K562 (cell line): ENCODE data around the gene IL12RB1. TPM values are rescaled to one million over a fixed set of nuclear protein-coding genes. Genes with fewer than 3 reads are reported as not detected.

Experiments used
- BRCA1 ChIP-seq, 2 experiments: fragments of 450-650 bp in 1 of 2; sonication (generic) in 1 of 2; formaldehyde crosslinking in 1 of 2; IDR thresholded peaks; 2 replicates each; pipeline versions ENCODE4 v1.5.0 to v1.6.1; 2017 to 2020; ENCODE audit warnings: mild to moderate bottlenecking in 1 of 2, missing genetic modification reagents in 1 of 2
- CTBP1 ChIP-seq: fragments of 450-650 bp; IDR thresholded peaks from 2 replicates; pipeline ENCODE4 v1.6.1; 2016; ENCODE audit warnings: borderline replicate concordance
- EP300 ChIP-seq: IDR thresholded peaks from 2 replicates; pipeline ENCODE4 v1.6.1; 2012; ENCODE audit warnings: low read length, improper control_type of control experiment
- HNRNPLL ChIP-seq: fragments of 200-400 bp; formaldehyde crosslinking; IDR thresholded peaks from 2 replicates; pipeline ENCODE4 v1.6.1; 2017; ENCODE audit warnings: low read length, low read depth, mild to moderate bottlenecking; ENCODE audit not compliant: poor library complexity, severe bottlenecking
- MLLT1 ChIP-seq, 2 experiments: fragments of 450-650 bp; IDR thresholded peaks; 2 replicates each; pipeline ENCODE4 v1.6.1; 2016
- MTA2 ChIP-seq: fragments of 450-650 bp; IDR thresholded peaks from 2 replicates; pipeline ENCODE4 v1.6.1; 2016; ENCODE audit warnings: low read depth
- NBN ChIP-seq: fragments of 450-650 bp; IDR thresholded peaks from 2 replicates; pipeline ENCODE4 v1.6.1; 2016; ENCODE audit warnings: low read depth, mild to moderate bottlenecking
- NCOA2 ChIP-seq, 2 experiments: fragments of 450-650 bp; IDR thresholded peaks; 2 replicates each; pipeline ENCODE4 v1.6.1; 2018; ENCODE audit warnings: mild to moderate bottlenecking in 2 of 2, moderate library complexity in 1 of 2; ENCODE audit not compliant: partially characterized antibody in 2 of 2
- NR4A1 ChIP-seq, 2 experiments: fragments of 250-450 bp in 1 of 2; fragments of 450-650 bp in 1 of 2; sonication (Bioruptor Pico) in 1 of 2; IDR thresholded peaks; 2 replicates each; pipeline versions ENCODE4 v1.4.0 to v1.6.1; 2016 to 2020; ENCODE audit warnings: mild to moderate bottlenecking in 2 of 2, missing compliant biosample characterization in 1 of 2, missing genetic modification characterization in 1 of 2, moderate library complexity in 1 of 2
- RREB1 ChIP-seq: fragments of 250-450 bp; sonication (Bioruptor Pico); IDR thresholded peaks from 2 replicates; pipeline ENCODE4 v1.4.0; 2020
- ZBTB49 ChIP-seq: sonication (generic); formaldehyde crosslinking; IDR thresholded peaks from 2 replicates; pipeline ENCODE4 v1.8.0; 2022; ENCODE audit warnings: missing genetic modification reagents, mild to moderate bottlenecking, borderline replicate concordance
- ZNF79 ChIP-seq: fragments of 250-450 bp; sonication (Bioruptor Pico); IDR thresholded peaks from 2 replicates; pipeline ENCODE4 v1.4.0; 2020; ENCODE audit warnings: low read depth, mild to moderate bottlenecking, moderate library complexity
- ZNF830 ChIP-seq: fragments of 250-450 bp; sonication (Bioruptor Pico); IDR thresholded peaks from 2 replicates; pipeline ENCODE4 v1.5.0; 2021; ENCODE audit warnings: mild to moderate bottlenecking
- ZSCAN32 ChIP-seq: fragments of 450-650 bp; formaldehyde crosslinking; IDR thresholded peaks from 2 replicates; pipeline ENCODE4 v1.4.0; 2020; ENCODE audit warnings: mild to moderate bottlenecking, moderate library complexity
- polyA plus RNA-seq, 8 experiments: library from polyadenylated mRNA; depleted of rRNA in 4 of 8; stranded (reverse) in 5 of 8; unstranded in 3 of 8; fragments of >200 nt; fragmentation: Nextera tagmentation in 2 of 8; fragmentation: Illumina TruSeq in 1 of 8; extraction: Ambion mirVana in 2 of 8; extraction: Trizol in 1 of 8; gene quantifications; 2 replicates each; pipeline versions ENCODE4 v1.2.1 to v1.2.3, GENCODE V29; 2011 to 2014; ENCODE audit warnings: inconsistent platforms in 1 of 8, missing spikeins in 1 of 8
- total RNA-seq, 7 experiments: library from RNA; depleted of rRNA in 6 of 7; stranded (reverse); fragments of >200 nt in 6 of 7; fragmentation: Illumina TruSeq in 2 of 7; extraction: Trizol in 2 of 7; gene quantifications; 2 replicates each; pipeline versions ENCODE4 v1.2.1 to v1.2.3, GENCODE V29; 2011 to 2021; ENCODE audit warnings: low replicate concordance in 1 of 7
- TF ChIP-seq, protein P1 (sequence below): sonication (generic); formaldehyde crosslinking; IDR thresholded peaks from 2 replicates; pipeline ENCODE4 v1.8.1; 2023; ENCODE audit warnings: mild to moderate bottlenecking, missing genetic modification reagents

IL12RB1 gene
- total and polyA plus RNA-seq, 9 of the 15 experiments (the other 6 are each of a cell fraction or from before 2014, with no cell fraction given), result 0.04 to 0.07 (median 0.06) TPM; not detected in 5

DNA sequence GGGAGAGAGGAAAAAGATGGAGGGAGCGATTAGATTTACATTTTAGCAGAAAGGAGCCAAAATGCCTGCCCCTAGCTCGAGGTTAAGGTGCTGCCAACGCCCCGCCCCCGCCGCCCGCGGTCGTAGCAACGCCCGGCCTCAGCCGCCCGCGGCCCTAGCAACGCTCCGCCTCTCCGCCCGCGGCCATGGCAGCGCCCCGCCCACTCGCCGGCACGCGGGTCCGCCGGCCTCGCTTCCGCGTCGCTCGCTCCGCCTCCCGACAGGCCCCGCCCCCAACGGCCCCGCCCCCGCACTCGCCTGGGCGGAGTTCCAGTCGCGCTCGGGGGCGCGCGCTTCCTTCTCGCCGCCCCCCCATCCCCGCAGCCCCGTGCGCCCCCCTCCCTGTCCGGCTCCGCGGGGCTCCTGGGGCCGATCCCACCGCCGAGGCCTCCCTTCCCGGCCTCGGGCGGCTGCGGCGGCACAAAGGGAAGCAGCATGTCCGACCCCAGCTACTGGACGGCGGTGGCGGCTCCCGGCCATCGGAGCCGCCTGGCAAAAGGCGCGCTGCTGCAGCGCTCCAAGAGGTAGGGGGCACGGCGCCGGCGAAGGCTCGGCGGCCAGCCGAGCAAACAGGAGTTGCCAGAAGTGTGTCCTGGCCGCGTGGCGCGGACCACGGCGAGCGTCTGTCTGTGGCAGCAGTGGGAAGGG lies 31.1 kb upstream of the IL12RB1 start (continued):
- no peak for TF ChIP-seq RREB1 (CRISPR knock-in tag)
- no peak for TF ChIP-seq ZNF830 (CRISPR knock-in tag)
- no peak for TF ChIP-seq EP300
- TF ChIP-seq BRCA1 (IDR thresholded peaks at IDR 0.05), result no peak
- no peak for TF ChIP-seq BRCA1 (CRISPR knock-in tag; IDR thresholded peaks at IDR 0.05)
- TF ChIP-seq CTBP1, result peak; percentile 48; the same call in 1 of the 2 replicates
- TF ChIP-seq ZBTB49, result no peak
- TF ChIP-seq ZNF79, result no peak
- no peak for TF ChIP-seq NCOA2 (IDR thresholded peaks at IDR 0.05; ENCODE audit: partially characterized antibody in 2 of 2)
- TF ChIP-seq, protein P1, sequence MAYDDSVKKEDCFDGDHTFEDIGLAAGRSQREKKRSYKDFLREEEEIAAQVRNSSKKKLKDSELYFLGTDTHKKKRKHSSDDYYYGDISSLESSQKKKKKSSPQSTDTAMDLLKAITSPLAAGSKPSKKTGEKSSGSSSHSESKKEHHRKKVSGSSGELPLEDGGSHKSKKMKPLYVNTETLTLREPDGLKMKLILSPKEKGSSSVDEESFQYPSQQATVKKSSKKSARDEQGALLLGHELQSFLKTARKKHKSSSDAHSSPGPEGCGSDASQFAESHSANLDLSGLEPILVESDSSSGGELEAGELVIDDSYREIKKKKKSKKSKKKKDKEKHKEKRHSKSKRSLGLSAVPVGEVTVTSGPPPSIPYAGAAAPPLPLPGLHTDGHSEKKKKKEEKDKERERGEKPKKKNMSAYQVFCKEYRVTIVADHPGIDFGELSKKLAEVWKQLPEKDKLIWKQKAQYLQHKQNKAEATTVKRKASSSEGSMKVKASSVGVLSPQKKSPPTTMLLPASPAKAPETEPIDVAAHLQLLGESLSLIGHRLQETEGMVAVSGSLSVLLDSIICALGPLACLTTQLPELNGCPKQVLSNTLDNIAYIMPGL (CRISPR knock-in tag), result no peak
- TF ChIP-seq HNRNPLL, result no peak
- TF ChIP-seq ZSCAN32 (CRISPR knock-in tag), result no peak
- TF ChIP-seq NBN, result no peak
- TF ChIP-seq MLLT1 (IDR thresholded peaks at IDR 0.05), result no peak
- TF ChIP-seq MTA2, result no peak
- no peak for TF ChIP-seq NR4A1 (CRISPR knock-in tag; IDR thresholded peaks at IDR 0.05)
- no peak for TF ChIP-seq NR4A1 (tag; IDR thresholded peaks at IDR 0.05)
